HepG2 (cell line): ENCODE data around the gene L3MBTL4. TPM values are rescaled to one million over a fixed set of nuclear protein-coding genes. Genes with fewer than 3 reads are reported as not detected.

Source experiments
- ATAC-seq: fragments of 200-7000 bp; cut with Tn5 transposase; 3 replicates; pipeline ENCODE4 v1.9.1; 2020; ENCODE audit warnings: mild to moderate bottlenecking, moderate library complexity
- BruUV-seq: library from RNA; stranded (reverse); fragments of 400-500 nt; replicated peaks from 2 replicates; lab custom pipeline; 2021; lab: Mats Ljungman, UMichigan
- CTCF ChIA-PET: fragments of 300-600 bp; formaldehyde crosslinking; extraction: SDS; loops from one replicate; lab custom pipeline; 2021; ENCODE audit warnings: low total read pairs, inconsistent platforms, low intra/inter-chr PET ratio; lab: Yijun Ruan, JAX
- POLR2A ChIA-PET: fragments of 350-600 bp; sonication (Branson Sonifier 250); formaldehyde crosslinking; loops from one replicate; lab custom pipeline; 2020; ENCODE audit warnings: antibody characterized with exemption, inconsistent platforms; lab: Yijun Ruan, JAX
- DNase-seq: peaks from one replicate; pipeline ENCODE4 v3.0.0-alpha.2; 2015; ENCODE audit warnings: low spot score
- FAIRE-seq: peaks from 3 replicates; lab custom pipeline; 2011; peaks lifted over from hg19 to GRCh38; lab: Jason Lieb, UNC
- H2AFZ ChIP-seq: one replicate; pipeline ENCODE4 v1.6.1; 2011; ENCODE audit warnings: low read length, inconsistent platforms
- H3K27ac ChIP-seq: fragments of 300-600 bp; 3 replicates; pipeline ENCODE4 v1.8.0; 2011; ENCODE audit warnings: mixed run types, mild to moderate bottlenecking, mixed read lengths, low read length, inconsistent platforms; ENCODE audit not compliant: insufficient read depth; ENCODE audit errors: extremely low read length
- H3K27me3 ChIP-seq, 2 experiments: fragments of 200-600 bp in 1 of 2; 2 replicates in 1 of 2; 3 replicates in 1 of 2; pipeline versions ENCODE4 v1.6.0 to v1.8.0; 2011; ENCODE audit warnings: low read length in 2 of 2, mild to moderate bottlenecking in 2 of 2, moderate library complexity in 2 of 2, inconsistent platforms in 1 of 2; ENCODE audit not compliant: insufficient read depth in 2 of 2, control insufficient read depth in 1 of 2
- H3K36me3 ChIP-seq, 2 experiments: fragments of 200-600 bp in 1 of 2; replicated peaks in 1 of 2; 2 replicates in 1 of 2; 3 replicates in 1 of 2; pipeline versions ENCODE4 v1.5.1 to v1.8.0; 2011; ENCODE audit warnings: low read length in 2 of 2, inconsistent platforms in 1 of 2; ENCODE audit not compliant: insufficient read depth in 2 of 2, control insufficient read depth in 1 of 2
- H3K4me1 ChIP-seq: 2 replicates; pipeline ENCODE4 v1.5.1; 2012; ENCODE audit warnings: low read length, inconsistent platforms; ENCODE audit not compliant: insufficient read depth
- H3K4me2 ChIP-seq: 2 replicates; pipeline ENCODE4 v1.6.0; 2011; ENCODE audit warnings: low read depth, low read length, inconsistent platforms
- H3K4me3 ChIP-seq, 3 experiments: fragments of 200-600 bp in 1 of 3; sonication (generic), shearing (Covaris generic) in 1 of 3; replicated peaks in 1 of 3; 2 replicates each; pipeline ENCODE4 v1.5.1; 2011 to 2016; ENCODE audit warnings: low read length in 3 of 3, inconsistent platforms in 2 of 3, low read depth in 2 of 3, mild to moderate bottlenecking in 2 of 3, control low read depth in 1 of 3, mixed read lengths in 1 of 3; ENCODE audit not compliant: insufficient read depth in 1 of 3
- H3K79me2 ChIP-seq: one replicate; pipeline ENCODE4 v1.6.1; 2011; ENCODE audit warnings: low read length, inconsistent platforms; ENCODE audit not compliant: insufficient read depth
- H3K9ac ChIP-seq: 2 replicates; pipeline ENCODE4 v1.6.0; 2011; ENCODE audit warnings: mild to moderate bottlenecking, low read depth, low read length, inconsistent platforms; ENCODE audit not compliant: insufficient read depth
- H3K9me3 ChIP-seq: 2 replicates; pipeline ENCODE4 v1.5.1; 2012; ENCODE audit warnings: mild to moderate bottlenecking, low read length
- H4K20me1 ChIP-seq: 2 replicates; pipeline ENCODE4 v1.6.0; 2011; ENCODE audit warnings: inconsistent platforms, mild to moderate bottlenecking, low read length, moderate library complexity; ENCODE audit not compliant: insufficient read depth
- MAFK ChIP-seq, 2 experiments: IDR thresholded peaks in 1 of 2; conservative IDR thresholded peaks in 1 of 2; 2 replicates each; pipeline ENCODE4 v1.6.1; 2011; ENCODE audit warnings: improper control_type of control experiment in 2 of 2, low read length in 2 of 2
- MEIS2 ChIP-seq: sonication (generic); formaldehyde crosslinking; IDR thresholded peaks from 2 replicates; pipeline ENCODE4 v1.9.0; 2021; ENCODE audit warnings: mild to moderate bottlenecking, missing genetic modification reagents
- PHF20 ChIP-seq: sonication (generic); formaldehyde crosslinking; IDR thresholded peaks from 2 replicates; pipeline ENCODE4 v1.5.0; 2020; ENCODE audit warnings: mild to moderate bottlenecking, missing genetic modification reagents
- POLR2G ChIP-seq: fragments of 200-400 bp; formaldehyde crosslinking; IDR thresholded peaks from 2 replicates; pipeline ENCODE4 v1.6.1; 2018; ENCODE audit warnings: mild to moderate bottlenecking, low read depth, low read length, moderate library complexity
- WGBS: methylation state at CpG from one replicate; pipeline ENCODE4 v1.1.6; 2017; ENCODE audit warnings: low lambda C conversion rate; 5-methylcytosine and 5-hydroxymethylcytosine counted together
- in situ Hi-C: cut with HindIII; loops from 2 replicates; pipeline ENCODE4 v1.10.0; 2017; ENCODE audit warnings: low pct_unique_long_range_greater_than_20kb; ENCODE audit not compliant: extremely low pct_ligation_motif_present
- intact Hi-C: fragments of 100-400 bp; cut with micrococcal nuclease; formaldehyde crosslinking; loops from one replicate; pipeline ENCODE4 v1.10.0; 2022; ENCODE audit not compliant: unreplicated experiment
- polyA plus RNA-seq, 8 experiments: library from polyadenylated mRNA; depleted of rRNA in 3 of 8; stranded (reverse) in 7 of 8; unstranded in 1 of 8; fragments of >200 nt; fragmentation: Illumina TruSeq in 4 of 8; extraction: Trizol in 4 of 8; gene quantifications; 2 replicates each; pipeline versions ENCODE4 v1.2.1 to v1.2.3, GENCODE V29; 2011 to 2016; ENCODE audit warnings: low read depth in 4 of 8, missing spikeins in 1 of 8, mixed read lengths in 1 of 8; ENCODE audit not compliant: insufficient read depth in 1 of 8
- total RNA-seq, 5 experiments: library from RNA; depleted of rRNA; stranded (reverse); fragments of >200 nt; fragmentation: Illumina TruSeq; extraction: Trizol; gene quantifications; 2 replicates each; pipeline ENCODE4 v1.2.3, GENCODE V29; 2016; ENCODE audit warnings: low read depth in 1 of 5
- TF ChIP-seq, protein P1 (sequence below): fragments of 450-650 bp; IDR thresholded peaks from 2 replicates; pipeline ENCODE4 v1.6.1; 2017; ENCODE audit warnings: mild to moderate bottlenecking
- TF ChIP-seq, protein P2 (sequence below): sonication (generic); formaldehyde crosslinking; IDR thresholded peaks from 2 replicates; pipeline ENCODE4 v1.4.0; 2020; ENCODE audit warnings: missing genetic modification reagents; ENCODE audit errors: not compliant biosample characterization
- TF ChIP-seq, protein P3 (sequence below): sonication (generic); formaldehyde crosslinking; IDR thresholded peaks from one replicate; pipeline ENCODE4 v1.5.1; 2020; ENCODE audit warnings: mild to moderate bottlenecking, missing genetic modification reagents; ENCODE audit errors: not compliant biosample characterization
- TF ChIP-seq, protein P4 (sequence below): IDR thresholded peaks from 2 replicates; pipeline ENCODE4 v1.6.1; 2016

Gene L3MBTL4
- total and polyA plus RNA-seq, 2 of the 13 experiments (the other 11 are each of a cell fraction or from before 2014, with no cell fraction given) = 10.8 to 13.3 TPM

DNA sequence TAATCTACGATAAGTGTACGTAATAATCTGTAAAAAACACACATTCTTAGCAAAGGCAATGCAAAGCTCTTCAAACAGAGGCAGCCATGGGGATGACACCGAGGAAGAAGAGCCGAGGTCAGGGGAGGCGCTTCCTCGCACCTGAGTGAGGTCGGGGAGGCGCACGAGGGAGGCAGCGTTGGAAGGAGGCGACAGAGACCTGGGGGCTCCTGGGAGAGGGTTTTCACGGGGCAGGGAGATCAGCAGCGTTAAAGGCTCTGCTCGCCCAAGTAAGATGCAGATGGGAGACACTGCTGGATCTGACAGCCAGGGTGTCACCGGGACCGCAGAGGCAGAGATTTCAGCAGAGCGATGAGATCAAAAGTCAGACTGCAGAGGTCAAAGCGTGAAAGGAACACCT lies 143.1 kb downstream of the L3MBTL4 start:
- H3K36me3 ChIP-seq = peaks cover 0 to 9% of the 10 kb centered on the region in 2 experiments; a peak in 2 of 5 replicates
- in situ Hi-C loops = no loop called here
- FAIRE-seq = no peak
- no peak for TF ChIP-seq POLR2G
- TF ChIP-seq, protein P1, sequence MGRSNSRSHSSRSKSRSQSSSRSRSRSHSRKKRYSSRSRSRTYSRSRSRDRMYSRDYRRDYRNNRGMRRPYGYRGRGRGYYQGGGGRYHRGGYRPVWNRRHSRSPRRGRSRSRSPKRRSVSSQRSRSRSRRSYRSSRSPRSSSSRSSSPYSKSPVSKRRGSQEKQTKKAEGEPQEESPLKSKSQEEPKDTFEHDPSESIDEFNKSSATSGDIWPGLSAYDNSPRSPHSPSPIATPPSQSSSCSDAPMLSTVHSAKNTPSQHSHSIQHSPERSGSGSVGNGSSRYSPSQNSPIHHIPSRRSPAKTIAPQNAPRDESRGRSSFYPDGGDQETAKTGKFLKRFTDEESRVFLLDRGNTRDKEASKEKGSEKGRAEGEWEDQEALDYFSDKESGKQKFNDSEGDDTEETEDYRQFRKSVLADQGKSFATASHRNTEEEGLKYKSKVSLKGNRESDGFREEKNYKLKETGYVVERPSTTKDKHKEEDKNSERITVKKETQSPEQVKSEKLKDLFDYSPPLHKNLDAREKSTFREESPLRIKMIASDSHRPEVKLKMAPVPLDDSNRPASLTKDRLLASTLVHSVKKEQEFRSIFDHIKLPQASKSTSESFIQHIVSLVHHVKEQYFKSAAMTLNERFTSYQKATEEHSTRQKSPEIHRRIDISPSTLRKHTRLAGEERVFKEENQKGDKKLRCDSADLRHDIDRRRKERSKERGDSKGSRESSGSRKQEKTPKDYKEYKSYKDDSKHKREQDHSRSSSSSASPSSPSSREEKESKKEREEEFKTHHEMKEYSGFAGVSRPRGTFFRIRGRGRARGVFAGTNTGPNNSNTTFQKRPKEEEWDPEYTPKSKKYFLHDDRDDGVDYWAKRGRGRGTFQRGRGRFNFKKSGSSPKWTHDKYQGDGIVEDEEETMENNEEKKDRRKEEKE = no peak
- TF ChIP-seq, protein P2, sequence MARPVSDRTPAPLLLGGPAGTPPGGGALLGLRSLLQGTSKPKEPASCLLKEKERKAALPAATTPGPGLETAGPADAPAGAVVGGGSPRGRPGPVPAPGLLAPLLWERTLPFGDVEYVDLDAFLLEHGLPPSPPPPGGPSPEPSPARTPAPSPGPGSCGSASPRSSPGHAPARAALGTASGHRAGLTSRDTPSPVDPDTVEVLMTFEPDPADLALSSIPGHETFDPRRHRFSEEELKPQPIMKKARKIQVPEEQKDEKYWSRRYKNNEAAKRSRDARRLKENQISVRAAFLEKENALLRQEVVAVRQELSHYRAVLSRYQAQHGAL (CRISPR knock-in tag) = no peak
- TF ChIP-seq, protein P3, sequence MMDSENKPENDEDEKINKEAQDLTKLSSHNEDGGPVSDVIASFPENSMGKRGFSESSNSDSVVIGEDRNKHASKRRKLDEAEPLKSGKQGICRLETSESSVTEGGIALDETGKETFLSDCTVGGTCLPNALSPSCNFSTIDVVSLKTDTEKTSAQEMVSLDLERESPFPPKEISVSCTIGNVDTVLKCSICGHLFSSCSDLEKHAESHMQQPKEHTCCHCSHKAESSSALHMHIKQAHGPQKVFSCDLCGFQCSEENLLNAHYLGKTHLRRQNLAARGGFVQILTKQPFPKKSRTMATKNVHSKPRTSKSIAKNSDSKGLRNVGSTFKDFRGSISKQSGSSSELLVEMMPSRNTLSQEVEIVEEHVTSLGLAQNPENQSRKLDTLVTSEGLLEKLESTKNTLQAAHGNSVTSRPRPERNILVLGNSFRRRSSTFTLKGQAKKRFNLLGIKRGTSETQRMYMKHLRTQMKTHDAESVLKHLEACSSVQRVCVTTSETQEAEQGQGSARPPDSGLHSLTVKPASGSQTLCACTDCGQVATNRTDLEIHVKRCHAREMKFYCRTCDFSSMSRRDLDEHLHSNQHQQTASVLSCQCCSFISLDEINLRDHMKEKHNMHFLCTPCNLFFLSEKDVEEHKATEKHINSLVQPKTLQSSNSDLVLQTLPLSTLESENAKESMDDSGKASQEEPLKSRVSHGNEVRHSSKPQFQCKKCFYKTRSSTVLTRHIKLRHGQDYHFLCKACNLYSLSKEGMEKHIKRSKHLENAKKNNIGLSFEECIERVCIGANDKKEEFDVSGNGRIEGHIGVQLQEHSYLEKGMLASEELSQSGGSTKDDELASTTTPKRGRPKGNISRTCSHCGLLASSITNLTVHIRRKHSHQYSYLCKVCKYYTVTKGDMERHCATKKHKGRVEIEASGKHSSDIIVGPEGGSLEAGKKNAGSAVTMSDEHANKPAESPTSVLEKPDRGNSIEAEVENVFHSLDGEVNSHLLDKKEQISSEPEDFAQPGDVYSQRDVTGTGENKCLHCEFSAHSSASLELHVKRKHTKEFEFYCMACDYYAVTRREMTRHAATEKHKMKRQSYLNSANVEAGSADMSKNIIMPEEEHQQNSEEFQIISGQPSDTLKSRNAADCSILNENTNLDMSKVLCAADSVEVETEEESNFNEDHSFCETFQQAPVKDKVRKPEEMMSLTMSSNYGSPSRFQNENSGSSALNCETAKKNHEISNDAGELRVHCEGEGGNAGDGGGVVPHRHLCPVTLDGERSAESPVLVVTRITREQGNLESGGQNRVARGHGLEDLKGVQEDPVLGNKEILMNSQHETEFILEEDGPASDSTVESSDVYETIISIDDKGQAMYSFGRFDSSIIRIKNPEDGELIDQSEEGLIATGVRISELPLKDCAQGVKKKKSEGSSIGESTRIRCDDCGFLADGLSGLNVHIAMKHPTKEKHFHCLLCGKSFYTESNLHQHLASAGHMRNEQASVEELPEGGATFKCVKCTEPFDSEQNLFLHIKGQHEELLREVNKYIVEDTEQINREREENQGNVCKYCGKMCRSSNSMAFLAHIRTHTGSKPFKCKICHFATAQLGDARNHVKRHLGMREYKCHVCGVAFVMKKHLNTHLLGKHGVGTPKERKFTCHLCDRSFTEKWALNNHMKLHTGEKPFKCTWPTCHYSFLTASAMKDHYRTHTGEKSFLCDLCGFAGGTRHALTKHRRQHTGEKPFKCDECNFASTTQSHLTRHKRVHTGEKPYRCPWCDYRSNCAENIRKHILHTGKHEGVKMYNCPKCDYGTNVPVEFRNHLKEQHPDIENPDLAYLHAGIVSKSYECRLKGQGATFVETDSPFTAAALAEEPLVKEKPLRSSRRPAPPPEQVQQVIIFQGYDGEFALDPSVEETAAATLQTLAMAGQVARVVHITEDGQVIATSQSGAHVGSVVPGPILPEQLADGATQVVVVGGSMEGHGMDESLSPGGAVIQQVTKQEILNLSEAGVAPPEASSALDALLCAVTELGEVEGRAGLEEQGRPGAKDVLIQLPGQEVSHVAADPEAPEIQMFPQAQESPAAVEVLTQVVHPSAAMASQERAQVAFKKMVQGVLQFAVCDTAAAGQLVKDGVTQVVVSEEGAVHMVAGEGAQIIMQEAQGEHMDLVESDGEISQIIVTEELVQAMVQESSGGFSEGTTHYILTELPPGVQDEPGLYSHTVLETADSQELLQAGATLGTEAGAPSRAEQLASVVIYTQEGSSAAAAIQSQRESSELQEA (CRISPR knock-in tag) = no peak
- no peak for TF ChIP-seq MEIS2 (CRISPR knock-in tag)
- no peak for TF ChIP-seq PHF20 (CRISPR knock-in tag)
- no peak for TF ChIP-seq MAFK (conservative IDR thresholded peaks at IDR 0.05 in 1 of 2, IDR thresholded peaks at IDR 0.05 in 1 of 2; ENCODE audit: low read length in 2 of 2)
- TF ChIP-seq, protein P4, sequence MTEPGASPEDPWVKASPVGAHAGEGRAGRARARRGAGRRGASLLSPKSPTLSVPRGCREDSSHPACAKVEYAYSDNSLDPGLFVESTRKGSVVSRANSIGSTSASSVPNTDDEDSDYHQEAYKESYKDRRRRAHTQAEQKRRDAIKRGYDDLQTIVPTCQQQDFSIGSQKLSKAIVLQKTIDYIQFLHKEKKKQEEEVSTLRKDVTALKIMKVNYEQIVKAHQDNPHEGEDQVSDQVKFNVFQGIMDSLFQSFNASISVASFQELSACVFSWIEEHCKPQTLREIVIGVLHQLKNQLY (CRISPR knock-in tag) = no peak

More for the DNA sequence above, 143.1 kb downstream of the L3MBTL4 start:
- H2AFZ ChIP-seq = no peak overlapping the region
- BruUV-seq = no TSS peak
- no peak overlapping the region for H3K9ac ChIP-seq
- intact Hi-C loops = no loop called here
- ATAC-seq = no peak
- H3K9me3 ChIP-seq = no peaks in the 10 kb centered on the region
- no peak overlapping the region for H3K4me3 ChIP-seq
- no peak overlapping the region for H3K4me2 ChIP-seq
- WGBS = 95% methylated on average over 18 of the region's 18 CpGs
- no peaks in the 10 kb centered on the region for H3K27me3 ChIP-seq
- H3K4me1 ChIP-seq = no peaks in the 10 kb centered on the region
- no peak overlapping the region for H3K27ac ChIP-seq
- DNase-seq = no peak
- H4K20me1 ChIP-seq = no peaks in the 10 kb centered on the region
- CTCF ChIA-PET = no interaction called here
- POLR2A ChIA-PET = no interaction called here
- H3K79me2 ChIP-seq = no peaks in the 10 kb centered on the region
